Measurements from ENCODE around the gene TMEM126A. TPM values are rescaled to one million over a fixed set of nuclear protein-coding genes. Genes with fewer than 3 reads are reported as not detected.

Gene TMEM126A
- total and polyA plus RNA-seq, 2 of the 13 experiments (the other 11 are each of a cell fraction or from before 2014, with no cell fraction given): 59.5 to 66.9 TPM

DNA sequence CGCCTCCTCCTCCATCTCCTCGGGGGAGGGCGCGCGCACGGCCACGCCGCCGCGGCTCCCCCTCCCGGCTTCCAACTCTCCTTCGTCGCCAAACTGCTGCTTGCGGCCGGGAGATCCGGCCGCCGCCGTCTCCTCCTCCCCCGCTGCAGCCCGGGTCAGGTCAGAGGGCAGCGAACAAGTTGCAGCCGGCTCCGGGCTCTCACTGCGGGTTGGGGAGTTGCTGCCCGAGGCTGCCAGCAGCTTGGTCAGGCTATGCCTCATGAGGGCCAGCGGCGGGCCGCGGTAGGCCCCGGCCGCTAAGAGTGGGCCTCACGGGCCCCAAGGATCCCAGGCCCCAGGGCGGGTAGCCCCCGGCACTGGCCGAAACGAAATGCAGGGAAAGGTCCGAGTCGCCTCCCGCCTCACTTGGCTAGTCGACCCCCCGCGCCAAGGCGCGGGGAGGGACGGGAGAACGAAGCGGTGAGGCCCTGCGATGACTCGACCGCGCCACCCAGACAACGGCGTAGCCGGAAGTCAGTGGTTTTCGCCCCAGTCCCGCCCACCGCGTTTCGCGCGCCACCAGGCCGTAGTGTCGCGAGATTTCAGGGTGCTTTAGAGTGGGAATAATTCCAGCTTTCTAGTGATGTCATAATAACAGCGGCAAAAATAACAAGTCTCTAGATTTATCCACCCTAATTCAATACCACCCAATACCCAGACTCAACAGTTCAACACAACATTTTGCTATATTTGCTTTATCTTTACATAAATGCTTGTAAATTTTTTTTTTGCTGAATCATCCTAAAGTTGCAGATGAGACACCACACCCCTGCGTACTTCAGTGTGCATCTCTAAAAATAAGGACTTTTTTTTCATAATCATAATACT is 17.1 kb downstream of the TMEM126A start, which contains the start of gene CREBZF (continued):
- TF ChIP-seq, protein P1, sequence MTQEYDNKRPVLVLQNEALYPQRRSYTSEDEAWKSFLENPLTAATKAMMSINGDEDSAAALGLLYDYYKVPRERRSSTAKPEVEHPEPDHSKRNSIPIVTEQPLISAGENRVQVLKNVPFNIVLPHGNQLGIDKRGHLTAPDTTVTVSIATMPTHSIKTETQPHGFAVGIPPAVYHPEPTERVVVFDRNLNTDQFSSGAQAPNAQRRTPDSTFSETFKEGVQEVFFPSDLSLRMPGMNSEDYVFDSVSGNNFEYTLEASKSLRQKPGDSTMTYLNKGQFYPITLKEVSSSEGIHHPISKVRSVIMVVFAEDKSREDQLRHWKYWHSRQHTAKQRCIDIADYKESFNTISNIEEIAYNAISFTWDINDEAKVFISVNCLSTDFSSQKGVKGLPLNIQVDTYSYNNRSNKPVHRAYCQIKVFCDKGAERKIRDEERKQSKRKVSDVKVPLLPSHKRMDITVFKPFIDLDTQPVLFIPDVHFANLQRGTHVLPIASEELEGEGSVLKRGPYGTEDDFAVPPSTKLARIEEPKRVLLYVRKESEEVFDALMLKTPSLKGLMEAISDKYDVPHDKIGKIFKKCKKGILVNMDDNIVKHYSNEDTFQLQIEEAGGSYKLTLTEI (CRISPR knock-in tag; conservative IDR thresholded peaks at IDR 0.05): no peak
- TF ChIP-seq ZNF777 (CRISPR knock-in tag; IDR thresholded peaks at IDR 0.05): no peak
- TF ChIP-seq ASH2L (IDR thresholded peaks at IDR 0.05; ENCODE audit: insufficient read length, low read depth, low read length): peak; percentile 93
- peak; percentile 93; the same call in 1 of the 2 replicates for TF ChIP-seq ZNF44 (CRISPR knock-in tag; IDR thresholded peaks at IDR 0.05)
- TF ChIP-seq MED8 (CRISPR knock-in tag; IDR thresholded peaks at IDR 0.05; ENCODE audit: insufficient replicate concordance): peak; percentile 69
- TF ChIP-seq CCDC6 (CRISPR knock-in tag; IDR thresholded peaks at IDR 0.05): no peak; the same call in 1 of the 2 replicates
- 0 out of 2 replicates have a peak, but pooled peaks have one; percentile 24 for TF ChIP-seq ZNF557 (CRISPR knock-in tag; IDR thresholded peaks at IDR 0.05)
- peak; percentile 90 for TF ChIP-seq POLR2AphosphoS5 (IDR thresholded peaks at IDR 0.05; ENCODE audit: low read depth, low read length)
- peak; percentile 13; the same call in 1 of the 2 replicates for TF ChIP-seq ZNF788 (CRISPR knock-in tag; IDR thresholded peaks at IDR 0.05; ENCODE audit: borderline replicate concordance)
- TF ChIP-seq KAT2B (IDR thresholded peaks at IDR 0.05; ENCODE audit: borderline replicate concordance, low read depth, low read length): no peak
- peak; percentile 72; the same call in 1 of the 2 replicates for TF ChIP-seq NKX3-1 (CRISPR knock-in tag; IDR thresholded peaks at IDR 0.05)
- TF ChIP-seq ARNT2 (CRISPR knock-in tag; IDR thresholded peaks at IDR 0.05; ENCODE audit: low read depth): peak; percentile 79
- TF ChIP-seq ZNF510 (CRISPR knock-in tag; IDR thresholded peaks at IDR 0.05; ENCODE audit: low read depth): peak; percentile 87; the same call in 1 of the 2 replicates
- peak; percentile 49; the same call in 1 of the 2 replicates for TF ChIP-seq MEIS2 (CRISPR knock-in tag; IDR thresholded peaks at IDR 0.05)
- peak; percentile 8; the same call in 1 of the 2 replicates for TF ChIP-seq SOX5 (CRISPR knock-in tag; IDR thresholded peaks at IDR 0.05; ENCODE audit: borderline replicate concordance)
- no peak for TF ChIP-seq HNF4G (IDR thresholded peaks at IDR 0.05; ENCODE audit: borderline replicate concordance, low read depth, low read length)
- TF ChIP-seq HNF4G (CRISPR knock-in tag; IDR thresholded peaks at IDR 0.05; ENCODE audit: borderline replicate concordance, low read depth): no peak
- TF ChIP-seq ARHGAP35 (CRISPR knock-in tag; IDR thresholded peaks at IDR 0.05; ENCODE audit: borderline replicate concordance): 0 out of 2 replicates have a peak, but pooled peaks have one; percentile 61
- TF ChIP-seq MTA1 (CRISPR knock-in tag; IDR thresholded peaks at IDR 0.05; ENCODE audit: borderline replicate concordance): peak; percentile 21; the same call in 1 of the 2 replicates
- no peak; the same call in 1 of the 2 replicates for TF ChIP-seq REPIN1 (CRISPR knock-in tag; IDR thresholded peaks at IDR 0.05; ENCODE audit: borderline replicate concordance, low read depth)
- TF ChIP-seq EED (CRISPR knock-in tag; IDR thresholded peaks at IDR 0.05): 0 out of 2 replicates have a peak, but pooled peaks have one; percentile 7
- TF ChIP-seq ETV6 (CRISPR knock-in tag; conservative IDR thresholded peaks at IDR 0.05): peak; percentile 65; the same call in 1 of the 2 replicates
- TF ChIP-seq JUN (CRISPR knock-in tag; IDR thresholded peaks at IDR 0.05): peak; percentile 58; the same call in 1 of the 2 replicates
- TF ChIP-seq, protein P2, sequence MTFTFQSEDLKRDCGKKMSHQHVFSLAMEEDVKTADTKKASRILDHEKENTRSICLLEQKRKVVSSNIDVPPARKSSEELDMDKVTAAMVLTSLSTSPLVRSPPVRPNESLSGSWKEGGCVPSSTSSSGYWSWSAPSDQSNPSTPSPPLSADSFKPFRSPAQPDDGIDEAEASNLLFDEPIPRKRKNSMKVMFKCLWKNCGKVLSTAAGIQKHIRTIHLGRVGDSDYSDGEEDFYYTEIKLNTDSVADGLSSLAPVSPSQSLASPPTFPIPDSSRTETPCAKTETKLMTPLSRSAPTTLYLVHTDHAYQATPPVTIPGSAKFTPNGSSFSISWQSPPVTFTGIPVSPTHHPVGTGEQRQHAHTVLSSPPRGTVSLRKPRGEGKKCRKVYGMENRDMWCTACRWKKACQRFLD (CRISPR knock-in tag; IDR thresholded peaks at IDR 0.05; ENCODE audit: borderline replicate concordance): peak; percentile 78; the same call in 1 of the 2 replicates
- peak; percentile 9; the same call in 1 of the 2 replicates for TF ChIP-seq BCL6 (CRISPR knock-in tag; IDR thresholded peaks at IDR 0.05)
- peak; percentile 40; the same call in 1 of the 2 replicates for TF ChIP-seq GATAD2A (CRISPR knock-in tag; IDR thresholded peaks at IDR 0.05)
- peak; percentile 99 for TF ChIP-seq PHF8 (CRISPR knock-in tag; IDR thresholded peaks at IDR 0.05)
- TF ChIP-seq MLLT10 (CRISPR knock-in tag; IDR thresholded peaks at IDR 0.05): 0 out of 2 replicates have a peak, but pooled peaks have one; percentile 54

All from HepG2 (cell line).